ENCODE measurements around the gene ZNF460. TPM values are rescaled to one million over a fixed set of nuclear protein-coding genes. Genes with fewer than 3 reads are reported as not detected.

The ZNF460 gene
- polyA plus RNA-seq, 1 of the 3 experiments (the other 2 are of a cell fraction) = 2.4 TPM

- no peaks in the 10 kb centered on the region for H4K20me1 ChIP-seq (ENCODE audit: insufficient read depth)
- peaks cover 51% of the 10 kb centered on the region for H3K79me2 ChIP-seq (ENCODE audit: insufficient read depth)
- H3F3A ChIP-seq (replicated peaks; ENCODE audit: insufficient read depth) = peaks cover 3% of the 10 kb centered on the region
- H3K9me2 ChIP-seq = no peaks in the 10 kb centered on the region
- DNase-seq = no peak
- H3K27me3 ChIP-seq (ENCODE audit: insufficient read depth) = no peaks in the 10 kb centered on the region
- ChIA-PET CTCF (no interaction called here), POLR2A (no interaction called here)
- no peak overlapping the region for H3K9ac ChIP-seq
- peaks cover 7 to 12% of the 10 kb centered on the region in 2 experiments; a peak in 2 of 4 replicates for H3K4me1 ChIP-seq (ENCODE audit: control insufficient read depth in 1 of 2, insufficient read depth in 2 of 2, low read depth in 1 of 2, low read length in 1 of 2)
- no peak overlapping the region for H3K4me3 ChIP-seq (ENCODE audit: low read depth in 2 of 2, low read length in 1 of 2)
- no peak overlapping the region for H3K27ac ChIP-seq (ENCODE audit: low read depth in 2 of 2, low read length in 1 of 2)
- TF ChIP-seq, protein P1, sequence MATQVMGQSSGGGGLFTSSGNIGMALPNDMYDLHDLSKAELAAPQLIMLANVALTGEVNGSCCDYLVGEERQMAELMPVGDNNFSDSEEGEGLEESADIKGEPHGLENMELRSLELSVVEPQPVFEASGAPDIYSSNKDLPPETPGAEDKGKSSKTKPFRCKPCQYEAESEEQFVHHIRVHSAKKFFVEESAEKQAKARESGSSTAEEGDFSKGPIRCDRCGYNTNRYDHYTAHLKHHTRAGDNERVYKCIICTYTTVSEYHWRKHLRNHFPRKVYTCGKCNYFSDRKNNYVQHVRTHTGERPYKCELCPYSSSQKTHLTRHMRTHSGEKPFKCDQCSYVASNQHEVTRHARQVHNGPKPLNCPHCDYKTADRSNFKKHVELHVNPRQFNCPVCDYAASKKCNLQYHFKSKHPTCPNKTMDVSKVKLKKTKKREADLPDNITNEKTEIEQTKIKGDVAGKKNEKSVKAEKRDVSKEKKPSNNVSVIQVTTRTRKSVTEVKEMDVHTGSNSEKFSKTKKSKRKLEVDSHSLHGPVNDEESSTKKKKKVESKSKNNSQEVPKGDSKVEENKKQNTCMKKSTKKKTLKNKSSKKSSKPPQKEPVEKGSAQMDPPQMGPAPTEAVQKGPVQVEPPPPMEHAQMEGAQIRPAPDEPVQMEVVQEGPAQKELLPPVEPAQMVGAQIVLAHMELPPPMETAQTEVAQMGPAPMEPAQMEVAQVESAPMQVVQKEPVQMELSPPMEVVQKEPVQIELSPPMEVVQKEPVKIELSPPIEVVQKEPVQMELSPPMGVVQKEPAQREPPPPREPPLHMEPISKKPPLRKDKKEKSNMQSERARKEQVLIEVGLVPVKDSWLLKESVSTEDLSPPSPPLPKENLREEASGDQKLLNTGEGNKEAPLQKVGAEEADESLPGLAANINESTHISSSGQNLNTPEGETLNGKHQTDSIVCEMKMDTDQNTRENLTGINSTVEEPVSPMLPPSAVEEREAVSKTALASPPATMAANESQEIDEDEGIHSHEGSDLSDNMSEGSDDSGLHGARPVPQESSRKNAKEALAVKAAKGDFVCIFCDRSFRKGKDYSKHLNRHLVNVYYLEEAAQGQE (IDR thresholded peaks at IDR 0.05; ENCODE audit: low read depth, low read length) = no peak
- TF ChIP-seq JUND (IDR thresholded peaks at IDR 0.05) = no peak
- TF ChIP-seq, protein P2, sequence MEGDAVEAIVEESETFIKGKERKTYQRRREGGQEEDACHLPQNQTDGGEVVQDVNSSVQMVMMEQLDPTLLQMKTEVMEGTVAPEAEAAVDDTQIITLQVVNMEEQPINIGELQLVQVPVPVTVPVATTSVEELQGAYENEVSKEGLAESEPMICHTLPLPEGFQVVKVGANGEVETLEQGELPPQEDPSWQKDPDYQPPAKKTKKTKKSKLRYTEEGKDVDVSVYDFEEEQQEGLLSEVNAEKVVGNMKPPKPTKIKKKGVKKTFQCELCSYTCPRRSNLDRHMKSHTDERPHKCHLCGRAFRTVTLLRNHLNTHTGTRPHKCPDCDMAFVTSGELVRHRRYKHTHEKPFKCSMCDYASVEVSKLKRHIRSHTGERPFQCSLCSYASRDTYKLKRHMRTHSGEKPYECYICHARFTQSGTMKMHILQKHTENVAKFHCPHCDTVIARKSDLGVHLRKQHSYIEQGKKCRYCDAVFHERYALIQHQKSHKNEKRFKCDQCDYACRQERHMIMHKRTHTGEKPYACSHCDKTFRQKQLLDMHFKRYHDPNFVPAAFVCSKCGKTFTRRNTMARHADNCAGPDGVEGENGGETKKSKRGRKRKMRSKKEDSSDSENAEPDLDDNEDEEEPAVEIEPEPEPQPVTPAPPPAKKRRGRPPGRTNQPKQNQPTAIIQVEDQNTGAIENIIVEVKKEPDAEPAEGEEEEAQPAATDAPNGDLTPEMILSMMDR (IDR thresholded peaks at IDR 0.05) = no peak
- TF ChIP-seq, protein P3, sequence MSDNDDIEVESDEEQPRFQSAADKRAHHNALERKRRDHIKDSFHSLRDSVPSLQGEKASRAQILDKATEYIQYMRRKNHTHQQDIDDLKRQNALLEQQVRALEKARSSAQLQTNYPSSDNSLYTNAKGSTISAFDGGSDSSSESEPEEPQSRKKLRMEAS (IDR thresholded peaks at IDR 0.05; ENCODE audit: low read depth) = no peak
- TF ChIP-seq NFIC (IDR thresholded peaks at IDR 0.05; ENCODE audit: borderline replicate concordance) = no peak
- TF ChIP-seq RFX5 (IDR thresholded peaks at IDR 0.05; ENCODE audit: low read length) = no peak
- TF ChIP-seq RAD21 (IDR thresholded peaks at IDR 0.05; ENCODE audit: low read length) = no peak
- no peak for TF ChIP-seq ELF1 (IDR thresholded peaks at IDR 0.05)
- TF ChIP-seq EZH2phosphoT487 (IDR thresholded peaks at IDR 0.05; ENCODE audit: borderline replicate concordance, low read depth) = no peak
- TF ChIP-seq USF1 (IDR thresholded peaks at IDR 0.05; ENCODE audit: borderline replicate concordance, low read depth) = no peak
- no peak overlapping the region for H2AFZ ChIP-seq (ENCODE audit: low read depth)
- H3K36me3 ChIP-seq (replicated peaks in 1 of 2; ENCODE audit: control insufficient read depth in 1 of 2, insufficient read depth in 2 of 2, low read length in 1 of 2) = peaks cover 29 to 48% of the 10 kb centered on the region in 2 experiments
- no peak overlapping the region for H3K4me2 ChIP-seq
- H3K9me3 ChIP-seq = no peaks in the 10 kb centered on the region
These were observed 44.7 kb downstream of the ZNF460 start for GRCh38 chr19:57324992-57325391.

DNA sequence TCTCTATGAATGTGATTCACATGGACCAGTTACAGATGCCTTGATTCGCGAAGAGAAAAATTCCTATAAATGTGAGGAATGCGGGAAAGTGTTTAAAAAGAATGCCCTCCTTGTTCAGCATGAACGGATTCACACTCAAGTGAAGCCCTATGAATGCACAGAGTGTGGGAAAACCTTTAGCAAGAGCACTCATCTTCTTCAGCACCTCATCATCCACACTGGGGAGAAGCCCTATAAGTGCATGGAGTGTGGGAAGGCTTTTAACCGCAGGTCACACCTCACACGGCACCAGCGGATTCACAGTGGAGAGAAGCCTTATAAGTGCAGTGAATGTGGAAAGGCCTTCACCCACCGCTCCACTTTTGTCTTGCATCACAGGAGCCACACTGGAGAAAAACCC is 47.7 kb downstream of the ZNF460 start:
- Histone ChIP-seq H3K9me3 (no peaks in the 10 kb centered on the region), H3K4me3 (ENCODE audit: low read depth in 2 of 2, low read length in 1 of 2) (no peak overlapping the region), H3F3A (replicated peaks; ENCODE audit: insufficient read depth) (peaks cover 5% of the 10 kb centered on the region), H3K9ac (no peak overlapping the region), H3K27me3 (ENCODE audit: insufficient read depth) (no peaks in the 10 kb centered on the region), H3K27ac (ENCODE audit: low read depth in 2 of 2, low read length in 1 of 2) (no peak overlapping the region), H3K9me2 (no peaks in the 10 kb centered on the region), H3K4me1 (ENCODE audit: control insufficient read depth in 1 of 2, insufficient read depth in 2 of 2, low read depth in 1 of 2, low read length in 1 of 2) (no peaks in the 10 kb centered on the region), H4K20me1 (ENCODE audit: insufficient read depth) (no peaks in the 10 kb centered on the region), H3K79me2 (ENCODE audit: insufficient read depth) (peaks cover 26% of the 10 kb centered on the region), H3K4me2 (no peak overlapping the region), H3K36me3 (replicated peaks in 1 of 2; ENCODE audit: control insufficient read depth in 1 of 2, insufficient read depth in 2 of 2, low read length in 1 of 2) (peaks cover 43 to 53% of the 10 kb centered on the region in 2 experiments), H2AFZ (ENCODE audit: low read depth) (no peak overlapping the region)
- DNase-seq = no peak
- 96% methylated on average over 7 of the region's 8 CpGs for WGBS (ENCODE audit: low lambda C conversion rate)
- ChIA-PET CTCF (no interaction called here), POLR2A (no interaction called here)
- TF ChIP-seq RCOR1 (IDR thresholded peaks at IDR 0.05; ENCODE audit: low read length) (no peak), FOXJ3 (CRISPR knock-in tag; IDR thresholded peaks at IDR 0.05) (no peak), RAD21 (IDR thresholded peaks at IDR 0.05; ENCODE audit: low read length) (no peak), RFX5 (IDR thresholded peaks at IDR 0.05; ENCODE audit: low read length) (no peak), ZBTB33 (IDR thresholded peaks at IDR 0.05; ENCODE audit: borderline replicate concordance, low read depth) (no peak), MXI1 (IDR thresholded peaks at IDR 0.05; ENCODE audit: low read depth, low read length) (no peak), MEF2A (IDR thresholded peaks at IDR 0.05; ENCODE audit: borderline replicate concordance, low read depth) (no peak), TAF1 (IDR thresholded peaks at IDR 0.05; ENCODE audit: borderline replicate concordance, low read depth, low read length) (no peak), GABPA (IDR thresholded peaks at IDR 0.05; ENCODE audit: low read depth) (no peak), FOSL2 (IDR thresholded peaks at IDR 0.05; ENCODE audit: borderline replicate concordance, low read depth) (no peak), NFIC (IDR thresholded peaks at IDR 0.05; ENCODE audit: borderline replicate concordance) (no peak)
- TF ChIP-seq, protein P4, sequence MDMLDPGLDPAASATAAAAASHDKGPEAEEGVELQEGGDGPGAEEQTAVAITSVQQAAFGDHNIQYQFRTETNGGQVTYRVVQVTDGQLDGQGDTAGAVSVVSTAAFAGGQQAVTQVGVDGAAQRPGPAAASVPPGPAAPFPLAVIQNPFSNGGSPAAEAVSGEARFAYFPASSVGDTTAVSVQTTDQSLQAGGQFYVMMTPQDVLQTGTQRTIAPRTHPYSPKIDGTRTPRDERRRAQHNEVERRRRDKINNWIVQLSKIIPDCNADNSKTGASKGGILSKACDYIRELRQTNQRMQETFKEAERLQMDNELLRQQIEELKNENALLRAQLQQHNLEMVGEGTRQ (IDR thresholded peaks at IDR 0.05; ENCODE audit: borderline replicate concordance, low read depth, low read length) = no peak

All from SK-N-SH (cell line).